HepG2 (cell line): ENCODE measurements around the gene RPL37A. TPM values are rescaled to one million over a fixed set of nuclear protein-coding genes. Genes with fewer than 3 reads are reported as not detected.

ENCODE experiments used
- ATAC-seq: fragments of 200-7000 bp; cut with Tn5 transposase; 3 replicates; pipeline ENCODE4 v1.9.1; 2020; ENCODE audit warnings: mild to moderate bottlenecking, moderate library complexity
- BruUV-seq: library from RNA; stranded (reverse); fragments of 400-500 nt; replicated peaks from 2 replicates; lab custom pipeline; 2021; lab: Mats Ljungman, UMichigan
- CTCF ChIA-PET: fragments of 300-600 bp; formaldehyde crosslinking; extraction: SDS; loops from one replicate; lab custom pipeline; 2021; ENCODE audit warnings: low total read pairs, inconsistent platforms, low intra/inter-chr PET ratio; lab: Yijun Ruan, JAX
- POLR2A ChIA-PET: fragments of 350-600 bp; sonication (Branson Sonifier 250); formaldehyde crosslinking; loops from one replicate; lab custom pipeline; 2020; ENCODE audit warnings: antibody characterized with exemption, inconsistent platforms; lab: Yijun Ruan, JAX
- DNase-seq: peaks from one replicate; pipeline ENCODE4 v3.0.0-alpha.2; 2015; ENCODE audit warnings: low spot score
- FAIRE-seq: peaks from 3 replicates; lab custom pipeline; 2011; peaks lifted over from hg19 to GRCh38; lab: Jason Lieb, UNC
- H2AFZ ChIP-seq: one replicate; pipeline ENCODE4 v1.6.1; 2011; ENCODE audit warnings: low read length, inconsistent platforms
- H3K27ac ChIP-seq: fragments of 300-600 bp; 3 replicates; pipeline ENCODE4 v1.8.0; 2011; ENCODE audit warnings: mixed run types, mild to moderate bottlenecking, mixed read lengths, low read length, inconsistent platforms; ENCODE audit not compliant: insufficient read depth; ENCODE audit errors: extremely low read length
- H3K27me3 ChIP-seq, 2 experiments: fragments of 200-600 bp in 1 of 2; 2 replicates in 1 of 2; 3 replicates in 1 of 2; pipeline versions ENCODE4 v1.6.0 to v1.8.0; 2011; ENCODE audit warnings: low read length in 2 of 2, mild to moderate bottlenecking in 2 of 2, moderate library complexity in 2 of 2, inconsistent platforms in 1 of 2; ENCODE audit not compliant: insufficient read depth in 2 of 2, control insufficient read depth in 1 of 2
- H3K36me3 ChIP-seq, 2 experiments: fragments of 200-600 bp in 1 of 2; replicated peaks in 1 of 2; 2 replicates in 1 of 2; 3 replicates in 1 of 2; pipeline versions ENCODE4 v1.5.1 to v1.8.0; 2011; ENCODE audit warnings: low read length in 2 of 2, inconsistent platforms in 1 of 2; ENCODE audit not compliant: insufficient read depth in 2 of 2, control insufficient read depth in 1 of 2
- H3K4me1 ChIP-seq: 2 replicates; pipeline ENCODE4 v1.5.1; 2012; ENCODE audit warnings: low read length, inconsistent platforms; ENCODE audit not compliant: insufficient read depth
- H3K4me2 ChIP-seq: 2 replicates; pipeline ENCODE4 v1.6.0; 2011; ENCODE audit warnings: low read depth, low read length, inconsistent platforms
- H3K4me3 ChIP-seq, 3 experiments: fragments of 200-600 bp in 1 of 3; sonication (generic), shearing (Covaris generic) in 1 of 3; replicated peaks in 1 of 3; 2 replicates each; pipeline ENCODE4 v1.5.1; 2011 to 2016; ENCODE audit warnings: low read length in 3 of 3, inconsistent platforms in 2 of 3, low read depth in 2 of 3, mild to moderate bottlenecking in 2 of 3, control low read depth in 1 of 3, mixed read lengths in 1 of 3; ENCODE audit not compliant: insufficient read depth in 1 of 3
- H3K79me2 ChIP-seq: one replicate; pipeline ENCODE4 v1.6.1; 2011; ENCODE audit warnings: low read length, inconsistent platforms; ENCODE audit not compliant: insufficient read depth
- H3K9ac ChIP-seq: 2 replicates; pipeline ENCODE4 v1.6.0; 2011; ENCODE audit warnings: mild to moderate bottlenecking, low read depth, low read length, inconsistent platforms; ENCODE audit not compliant: insufficient read depth
- H3K9me3 ChIP-seq: 2 replicates; pipeline ENCODE4 v1.5.1; 2012; ENCODE audit warnings: mild to moderate bottlenecking, low read length
- H4K20me1 ChIP-seq: 2 replicates; pipeline ENCODE4 v1.6.0; 2011; ENCODE audit warnings: inconsistent platforms, mild to moderate bottlenecking, low read length, moderate library complexity; ENCODE audit not compliant: insufficient read depth
- MBD4 ChIP-seq: IDR thresholded peaks from 2 replicates; pipeline ENCODE4 v1.6.1; 2012; ENCODE audit warnings: low read length, inconsistent platforms, borderline replicate concordance
- MTF2 ChIP-seq: sonication (generic); formaldehyde crosslinking; IDR thresholded peaks from 2 replicates; pipeline ENCODE4 v1.5.0; 2020; ENCODE audit warnings: missing genetic modification reagents, borderline replicate concordance
- NR2F1 ChIP-seq, 2 experiments: fragments of 450-650 bp in 1 of 2; formaldehyde crosslinking in 1 of 2; IDR thresholded peaks; 2 replicates each; pipeline versions ENCODE4 v1.5.0 to v1.6.1; 2016 to 2020; ENCODE audit warnings: mild to moderate bottlenecking in 1 of 2, missing compliant biosample characterization in 1 of 2, missing genetic modification reagents in 1 of 2, moderate library complexity in 1 of 2
- PLRG1 ChIP-seq: fragments of 450-650 bp; conservative IDR thresholded peaks from 2 replicates; pipeline ENCODE4 v1.6.1; 2016
- RNF2 ChIP-seq: fragments of 450-650 bp; conservative IDR thresholded peaks from 2 replicates; pipeline ENCODE4 v1.6.1; 2016; ENCODE audit warnings: low read depth
- ZNF33A ChIP-seq: sonication (generic); formaldehyde crosslinking; IDR thresholded peaks from 2 replicates; pipeline ENCODE4 v1.5.1; 2020; ENCODE audit warnings: missing genetic modification reagents, mild to moderate bottlenecking, moderate library complexity, borderline replicate concordance
- ZNF549 ChIP-seq: sonication (generic); formaldehyde crosslinking; IDR thresholded peaks from 2 replicates; pipeline ENCODE4 v1.5.0; 2020; ENCODE audit warnings: missing genetic modification reagents
- ZNF567 ChIP-seq: sonication (generic); formaldehyde crosslinking; IDR thresholded peaks from 2 replicates; pipeline ENCODE4 v1.8.1; 2023; ENCODE audit warnings: mild to moderate bottlenecking, missing genetic modification reagents, borderline replicate concordance
- ZNF784 ChIP-seq: sonication (generic); formaldehyde crosslinking; IDR thresholded peaks from 2 replicates; pipeline ENCODE4 v1.5.1; 2020; ENCODE audit warnings: missing genetic modification reagents, mild to moderate bottlenecking, borderline replicate concordance
- WGBS: methylation state at CpG from one replicate; pipeline ENCODE4 v1.1.6; 2017; ENCODE audit warnings: low lambda C conversion rate; 5-methylcytosine and 5-hydroxymethylcytosine counted together
- in situ Hi-C: cut with HindIII; loops from 2 replicates; pipeline ENCODE4 v1.10.0; 2017; ENCODE audit warnings: low pct_unique_long_range_greater_than_20kb; ENCODE audit not compliant: extremely low pct_ligation_motif_present
- intact Hi-C: fragments of 100-400 bp; cut with micrococcal nuclease; formaldehyde crosslinking; loops from one replicate; pipeline ENCODE4 v1.10.0; 2022; ENCODE audit not compliant: unreplicated experiment
- polyA plus RNA-seq, 8 experiments: library from polyadenylated mRNA; depleted of rRNA in 3 of 8; stranded (reverse) in 7 of 8; unstranded in 1 of 8; fragments of >200 nt; fragmentation: Illumina TruSeq in 4 of 8; extraction: Trizol in 4 of 8; gene quantifications; 2 replicates each; pipeline versions ENCODE4 v1.2.1 to v1.2.3, GENCODE V29; 2011 to 2016; ENCODE audit warnings: low read depth in 4 of 8, missing spikeins in 1 of 8, mixed read lengths in 1 of 8; ENCODE audit not compliant: insufficient read depth in 1 of 8
- total RNA-seq, 5 experiments: library from RNA; depleted of rRNA; stranded (reverse); fragments of >200 nt; fragmentation: Illumina TruSeq; extraction: Trizol; gene quantifications; 2 replicates each; pipeline ENCODE4 v1.2.3, GENCODE V29; 2016; ENCODE audit warnings: low read depth in 1 of 5
- TF ChIP-seq, protein P1 (sequence below): sonication (generic); formaldehyde crosslinking; IDR thresholded peaks from 2 replicates; pipeline ENCODE4 v1.4.0; 2020; ENCODE audit warnings: low read depth, missing genetic modification reagents
- TF ChIP-seq, protein P2 (sequence below): sonication (generic); formaldehyde crosslinking; IDR thresholded peaks from 2 replicates; pipeline ENCODE4 v1.4.0; 2020; ENCODE audit warnings: mild to moderate bottlenecking, missing genetic modification reagents
- TF ChIP-seq, protein P3 (sequence below): sonication (generic); formaldehyde crosslinking; IDR thresholded peaks from 2 replicates; pipeline ENCODE4 v1.4.0; 2020; ENCODE audit warnings: missing genetic modification reagents

Gene RPL37A
- total and polyA plus RNA-seq, 2 of the 13 experiments (the other 11 are each of a cell fraction or from before 2014, with no cell fraction given): 6,902 to 7,910 TPM

GRCh38 chr2:216503159-216503629 lies 4.5 kb downstream of the RPL37A start (continued):
- TF ChIP-seq NR2F1 (CRISPR knock-in tag; IDR thresholded peaks at IDR 0.05) (0 out of 4 replicates have a peak, but pooled peaks of 1 of the 2 experiments have one; percentile 35), ZNF784 (CRISPR knock-in tag) (peak; percentile 9; the same call in 1 of the 2 replicates), MBD4 (peak; percentile 62; the same call in 1 of the 2 replicates)

DNA sequence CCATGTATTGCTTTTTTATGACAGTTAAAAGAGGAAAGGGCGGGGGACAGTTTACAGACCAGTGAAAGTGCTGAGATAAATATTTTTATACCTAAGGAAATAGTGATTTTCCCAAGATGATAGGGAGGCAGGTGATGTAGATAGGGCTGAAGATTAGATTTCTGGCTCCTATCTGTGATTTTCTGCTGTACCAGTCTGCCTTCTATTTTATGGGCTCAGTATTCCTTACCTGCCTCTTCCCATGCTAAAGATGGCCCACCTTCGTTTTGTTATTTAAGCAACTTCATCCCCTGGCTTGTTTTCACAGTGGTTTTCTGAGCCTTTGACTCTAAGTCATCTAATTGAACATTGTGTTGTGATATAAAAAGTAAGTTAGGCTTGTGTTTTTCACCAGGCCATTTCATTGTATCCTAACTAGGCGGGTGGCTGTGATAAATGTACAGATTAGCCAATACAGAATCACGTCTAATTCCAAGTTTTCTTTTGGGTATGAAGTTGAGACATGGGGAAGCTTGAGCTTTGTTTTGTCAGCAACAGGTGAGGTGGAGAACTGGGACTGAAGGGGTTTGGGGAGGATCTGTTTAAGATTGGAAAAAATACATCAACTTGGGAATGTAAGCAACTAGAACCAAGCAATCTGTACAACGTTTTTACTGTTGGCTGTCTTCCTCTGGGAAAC lies 5.2 kb downstream of the RPL37A start:
- CTCF ChIA-PET: no interaction called here
- peaks cover 33% of the 10 kb centered on the region for H3K79me2 ChIP-seq
- TF ChIP-seq ZNF549 (CRISPR knock-in tag): no peak
- TF ChIP-seq, protein P1, sequence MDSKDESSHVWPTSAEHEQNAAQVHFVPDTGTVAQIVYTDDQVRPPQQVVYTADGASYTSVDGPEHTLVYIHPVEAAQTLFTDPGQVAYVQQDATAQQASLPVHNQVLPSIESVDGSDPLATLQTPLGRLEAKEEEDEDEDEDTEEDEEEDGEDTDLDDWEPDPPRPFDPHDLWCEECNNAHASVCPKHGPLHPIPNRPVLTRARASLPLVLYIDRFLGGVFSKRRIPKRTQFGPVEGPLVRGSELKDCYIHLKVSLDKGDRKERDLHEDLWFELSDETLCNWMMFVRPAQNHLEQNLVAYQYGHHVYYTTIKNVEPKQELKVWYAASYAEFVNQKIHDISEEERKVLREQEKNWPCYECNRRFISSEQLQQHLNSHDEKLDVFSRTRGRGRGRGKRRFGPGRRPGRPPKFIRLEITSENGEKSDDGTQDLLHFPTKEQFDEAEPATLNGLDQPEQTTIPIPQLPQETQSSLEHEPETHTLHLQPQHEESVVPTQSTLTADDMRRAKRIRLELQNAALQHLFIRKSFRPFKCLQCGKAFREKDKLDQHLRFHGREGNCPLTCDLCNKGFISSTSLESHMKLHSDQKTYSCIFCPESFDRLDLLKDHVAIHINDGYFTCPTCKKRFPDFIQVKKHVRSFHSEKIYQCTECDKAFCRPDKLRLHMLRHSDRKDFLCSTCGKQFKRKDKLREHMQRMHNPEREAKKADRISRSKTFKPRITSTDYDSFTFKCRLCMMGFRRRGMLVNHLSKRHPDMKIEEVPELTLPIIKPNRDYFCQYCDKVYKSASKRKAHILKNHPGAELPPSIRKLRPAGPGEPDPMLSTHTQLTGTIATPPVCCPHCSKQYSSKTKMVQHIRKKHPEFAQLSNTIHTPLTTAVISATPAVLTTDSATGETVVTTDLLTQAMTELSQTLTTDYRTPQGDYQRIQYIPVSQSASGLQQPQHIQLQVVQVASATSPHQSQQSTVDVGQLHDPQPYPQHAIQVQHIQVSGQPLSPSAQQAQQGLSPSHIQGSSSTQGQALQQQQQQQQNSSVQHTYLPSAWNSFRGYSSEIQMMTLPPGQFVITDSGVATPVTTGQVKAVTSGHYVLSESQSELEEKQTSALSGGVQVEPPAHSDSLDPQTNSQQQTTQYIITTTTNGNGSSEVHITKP (CRISPR knock-in tag): no peak
- TF ChIP-seq ZNF567: no peak
- TF ChIP-seq, protein P2, sequence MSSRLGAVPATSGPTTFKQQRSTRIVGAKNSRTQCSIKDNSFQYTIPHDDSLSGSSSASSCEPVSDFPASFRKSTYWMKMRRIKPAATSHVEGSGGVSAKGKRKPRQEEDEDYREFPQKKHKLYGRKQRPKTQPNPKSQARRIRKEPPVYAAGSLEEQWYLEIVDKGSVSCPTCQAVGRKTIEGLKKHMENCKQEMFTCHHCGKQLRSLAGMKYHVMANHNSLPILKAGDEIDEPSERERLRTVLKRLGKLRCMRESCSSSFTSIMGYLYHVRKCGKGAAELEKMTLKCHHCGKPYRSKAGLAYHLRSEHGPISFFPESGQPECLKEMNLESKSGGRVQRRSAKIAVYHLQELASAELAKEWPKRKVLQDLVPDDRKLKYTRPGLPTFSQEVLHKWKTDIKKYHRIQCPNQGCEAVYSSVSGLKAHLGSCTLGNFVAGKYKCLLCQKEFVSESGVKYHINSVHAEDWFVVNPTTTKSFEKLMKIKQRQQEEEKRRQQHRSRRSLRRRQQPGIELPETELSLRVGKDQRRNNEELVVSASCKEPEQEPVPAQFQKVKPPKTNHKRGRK: no peak
- no peak for TF ChIP-seq ZNF33A (CRISPR knock-in tag)
- no peak for TF ChIP-seq PLRG1
- TF ChIP-seq, protein P3, sequence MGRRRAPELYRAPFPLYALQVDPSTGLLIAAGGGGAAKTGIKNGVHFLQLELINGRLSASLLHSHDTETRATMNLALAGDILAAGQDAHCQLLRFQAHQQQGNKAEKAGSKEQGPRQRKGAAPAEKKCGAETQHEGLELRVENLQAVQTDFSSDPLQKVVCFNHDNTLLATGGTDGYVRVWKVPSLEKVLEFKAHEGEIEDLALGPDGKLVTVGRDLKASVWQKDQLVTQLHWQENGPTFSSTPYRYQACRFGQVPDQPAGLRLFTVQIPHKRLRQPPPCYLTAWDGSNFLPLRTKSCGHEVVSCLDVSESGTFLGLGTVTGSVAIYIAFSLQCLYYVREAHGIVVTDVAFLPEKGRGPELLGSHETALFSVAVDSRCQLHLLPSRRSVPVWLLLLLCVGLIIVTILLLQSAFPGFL (CRISPR knock-in tag): no peak
- no peak for TF ChIP-seq MTF2 (CRISPR knock-in tag)
- TF ChIP-seq RNF2: no peak

More for the DNA sequence above, 5.2 kb downstream of the RPL37A start:
- in situ Hi-C loops (loop anchor here (25.0 kb wide), 2 partner anchors 833 to 1008 kb away; no protein-coding TSS in a partner anchor), intact Hi-C loops (loop anchor here (5.0 kb wide), 1 partner anchor 392 kb away; no protein-coding TSS in a partner anchor)
- FAIRE-seq (no peak), ATAC-seq (no peak), DNase-seq (no peak)
- H3K9ac ChIP-seq: no peak overlapping the region
- peaks cover 8 to 63% of the 10 kb centered on the region in 2 experiments for H3K36me3 ChIP-seq
- H4K20me1 ChIP-seq: peaks cover 62% of the 10 kb centered on the region
- H3K4me2 ChIP-seq: no peak overlapping the region
- H3K27me3 ChIP-seq: peaks cover 0 to 5% of the 10 kb centered on the region in 2 experiments; a peak in 1 of 5 replicates
- H3K4me1 ChIP-seq: peaks cover 44% of the 10 kb centered on the region
- 91% methylated on average over 5 of the region's 5 CpGs for WGBS
- no TSS peak for BruUV-seq
- POLR2A ChIA-PET: interaction anchor here (1.5 kb wide), 1 partner anchor 18 kb away, joined by 3 read pairs; no protein-coding TSS in a partner anchor
- no peaks in the 10 kb centered on the region for H3K9me3 ChIP-seq
- H3K27ac ChIP-seq: no peak overlapping the region
- H2AFZ ChIP-seq: no peak overlapping the region
- H3K4me3 ChIP-seq: no peak overlapping the region
